ENCODE data around the gene FRMD3.

- TF ChIP-seq CTCF (IDR thresholded peaks at IDR 0.05) (no peak), EZH2 (IDR thresholded peaks at IDR 0.05) (no peak), EZH2phosphoT487 (IDR thresholded peaks at IDR 0.05) (no peak)
Measured at GRCh38 chr9:83403527-83404238, 134.5 kb downstream of the FRMD3 start.
